Ishikawa (cell line): ENCODE results near the gene AK4.

Source experiments
- CEBPB ChIP-seq: IDR thresholded peaks from 2 replicates; pipeline ENCODE4 v1.6.1; 2012
- CREB1 ChIP-seq: IDR thresholded peaks from 2 replicates; pipeline ENCODE4 v1.6.1; 2012; ENCODE audit warnings: low read depth
- EGR1 ChIP-seq: IDR thresholded peaks from 2 replicates; pipeline ENCODE4 v1.6.1; 2012
- EP300 ChIP-seq: IDR thresholded peaks from 2 replicates; pipeline ENCODE4 v1.6.1; 2012; ENCODE audit warnings: borderline replicate concordance
- FOXM1 ChIP-seq: IDR thresholded peaks from 2 replicates; pipeline ENCODE4 v1.6.1; 2012; ENCODE audit warnings: low read depth, borderline replicate concordance
- NFIC ChIP-seq: IDR thresholded peaks from 2 replicates; pipeline ENCODE4 v1.6.1; 2012
- RAD21 ChIP-seq: IDR thresholded peaks from 2 replicates; pipeline ENCODE4 v1.6.1; 2012; ENCODE audit warnings: low read depth
- TAF1 ChIP-seq: IDR thresholded peaks from 2 replicates; pipeline ENCODE4 v1.6.1; 2012; ENCODE audit warnings: low read depth, mild to moderate bottlenecking
- TCF12 ChIP-seq: IDR thresholded peaks from 2 replicates; pipeline ENCODE4 v1.6.1; 2012; ENCODE audit warnings: low read depth
- TEAD4 ChIP-seq: IDR thresholded peaks from 2 replicates; pipeline ENCODE4 v1.6.1; 2012
- YY1 ChIP-seq: IDR thresholded peaks from 2 replicates; pipeline ENCODE4 v1.6.1; 2012; ENCODE audit warnings: low read depth
- ZBTB7A ChIP-seq: IDR thresholded peaks from 2 replicates; pipeline ENCODE4 v1.6.1; 2012; ENCODE audit warnings: low read depth
- TF ChIP-seq, protein P1 (sequence below): IDR thresholded peaks from 2 replicates; pipeline ENCODE4 v1.6.1; 2012; ENCODE audit warnings: low read depth, mild to moderate bottlenecking
- TF ChIP-seq, protein P2 (sequence below): IDR thresholded peaks from 2 replicates; pipeline ENCODE4 v1.6.1; 2012
- TF ChIP-seq, protein P3 (sequence below): IDR thresholded peaks from 2 replicates; pipeline ENCODE4 v1.6.1; 2012

AK4 gene

DNA sequence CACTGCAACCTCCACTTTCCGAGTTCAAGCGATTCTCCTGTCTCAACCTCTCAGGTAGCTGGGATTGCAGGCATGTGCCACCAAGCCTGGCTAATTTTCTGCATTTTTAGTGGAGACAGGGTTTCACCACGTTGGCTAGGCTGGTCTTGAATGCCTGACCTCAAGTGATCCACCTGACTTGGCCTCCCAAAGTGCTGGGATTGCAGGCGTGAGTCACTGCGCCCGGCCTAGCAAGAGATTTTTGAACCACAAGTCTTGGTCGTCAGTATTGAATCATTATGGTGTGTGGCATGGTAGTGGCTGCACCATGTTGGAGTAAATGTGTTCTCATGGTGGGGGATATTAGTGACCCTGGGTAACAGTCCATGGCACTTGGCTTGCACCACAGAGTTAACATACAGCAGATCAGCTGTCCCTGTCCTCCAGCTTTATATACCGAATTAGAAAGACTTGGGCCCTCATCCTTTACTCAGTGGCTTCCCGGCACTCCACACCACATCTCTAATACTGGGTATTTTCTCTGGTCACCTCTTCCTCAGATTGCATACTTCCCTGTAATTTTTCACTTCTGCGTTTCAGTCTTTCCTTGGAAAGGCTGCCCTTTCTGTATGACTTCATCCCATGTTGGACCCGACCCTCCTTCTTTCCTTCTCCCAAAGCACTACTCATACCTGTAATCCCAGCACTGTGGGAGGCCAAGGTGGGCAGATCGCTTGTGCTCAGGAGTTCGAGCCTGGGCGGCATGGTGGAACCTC lies 25.1 kb downstream of the AK4 start:
- TF ChIP-seq, protein P1, sequence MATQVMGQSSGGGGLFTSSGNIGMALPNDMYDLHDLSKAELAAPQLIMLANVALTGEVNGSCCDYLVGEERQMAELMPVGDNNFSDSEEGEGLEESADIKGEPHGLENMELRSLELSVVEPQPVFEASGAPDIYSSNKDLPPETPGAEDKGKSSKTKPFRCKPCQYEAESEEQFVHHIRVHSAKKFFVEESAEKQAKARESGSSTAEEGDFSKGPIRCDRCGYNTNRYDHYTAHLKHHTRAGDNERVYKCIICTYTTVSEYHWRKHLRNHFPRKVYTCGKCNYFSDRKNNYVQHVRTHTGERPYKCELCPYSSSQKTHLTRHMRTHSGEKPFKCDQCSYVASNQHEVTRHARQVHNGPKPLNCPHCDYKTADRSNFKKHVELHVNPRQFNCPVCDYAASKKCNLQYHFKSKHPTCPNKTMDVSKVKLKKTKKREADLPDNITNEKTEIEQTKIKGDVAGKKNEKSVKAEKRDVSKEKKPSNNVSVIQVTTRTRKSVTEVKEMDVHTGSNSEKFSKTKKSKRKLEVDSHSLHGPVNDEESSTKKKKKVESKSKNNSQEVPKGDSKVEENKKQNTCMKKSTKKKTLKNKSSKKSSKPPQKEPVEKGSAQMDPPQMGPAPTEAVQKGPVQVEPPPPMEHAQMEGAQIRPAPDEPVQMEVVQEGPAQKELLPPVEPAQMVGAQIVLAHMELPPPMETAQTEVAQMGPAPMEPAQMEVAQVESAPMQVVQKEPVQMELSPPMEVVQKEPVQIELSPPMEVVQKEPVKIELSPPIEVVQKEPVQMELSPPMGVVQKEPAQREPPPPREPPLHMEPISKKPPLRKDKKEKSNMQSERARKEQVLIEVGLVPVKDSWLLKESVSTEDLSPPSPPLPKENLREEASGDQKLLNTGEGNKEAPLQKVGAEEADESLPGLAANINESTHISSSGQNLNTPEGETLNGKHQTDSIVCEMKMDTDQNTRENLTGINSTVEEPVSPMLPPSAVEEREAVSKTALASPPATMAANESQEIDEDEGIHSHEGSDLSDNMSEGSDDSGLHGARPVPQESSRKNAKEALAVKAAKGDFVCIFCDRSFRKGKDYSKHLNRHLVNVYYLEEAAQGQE: no peak
- TF ChIP-seq YY1 (no peak), EP300 (no peak), RAD21 (no peak), ZBTB7A (no peak), TAF1 (no peak), CEBPB (no peak), TEAD4 (no peak), TCF12 (no peak), CREB1 (no peak)

- TF ChIP-seq EP300 (no peak), TEAD4 (no peak)
These were observed 26.6 kb downstream of the AK4 start for GRCh38 chr1:65174585-65174984.

DNA sequence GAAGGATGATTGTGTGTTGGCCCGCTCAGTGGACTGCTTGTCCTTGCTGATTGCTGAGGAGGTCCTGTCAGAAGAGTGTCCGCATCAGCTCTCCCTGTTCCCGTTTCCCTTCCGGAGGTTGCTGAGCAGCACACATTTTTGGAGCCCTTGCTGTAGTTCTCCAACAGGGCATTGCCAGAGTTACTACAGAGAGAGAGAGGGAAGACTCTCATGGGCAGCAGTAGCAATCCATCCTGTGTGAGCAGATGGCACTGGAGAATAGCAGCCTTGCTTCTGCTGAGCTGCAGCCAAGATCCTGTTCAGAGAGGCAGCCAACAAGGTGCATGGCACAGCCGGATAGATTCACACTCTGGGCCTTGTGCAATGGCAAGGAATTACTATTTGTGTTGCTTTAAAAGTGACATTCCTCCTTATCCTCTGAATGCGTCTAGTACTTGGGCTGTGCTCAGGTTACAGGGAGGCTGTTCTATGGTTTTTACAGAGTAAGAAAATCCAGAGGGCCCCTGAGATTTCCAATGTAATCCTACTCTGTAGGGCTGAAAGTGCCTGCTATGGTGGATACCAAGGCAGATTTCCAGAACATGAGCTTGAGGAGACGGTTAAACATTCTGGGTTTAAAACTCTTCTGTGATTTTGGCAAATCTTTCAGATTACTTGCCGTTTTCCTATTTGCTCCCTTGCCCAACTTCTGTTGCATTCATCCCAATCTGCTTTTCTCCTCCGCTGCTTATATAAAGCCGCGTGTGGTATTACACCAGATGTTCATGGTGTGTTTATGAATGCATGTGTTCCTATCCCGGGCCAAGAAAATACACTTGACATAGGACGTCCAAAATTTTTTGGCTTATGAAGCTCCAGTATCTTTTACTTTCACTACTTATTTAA lies 27.4 kb downstream of the AK4 start:
- TF ChIP-seq NFIC (no peak), TAF1 (no peak), RAD21 (no peak), TCF12 (no peak)

DNA sequence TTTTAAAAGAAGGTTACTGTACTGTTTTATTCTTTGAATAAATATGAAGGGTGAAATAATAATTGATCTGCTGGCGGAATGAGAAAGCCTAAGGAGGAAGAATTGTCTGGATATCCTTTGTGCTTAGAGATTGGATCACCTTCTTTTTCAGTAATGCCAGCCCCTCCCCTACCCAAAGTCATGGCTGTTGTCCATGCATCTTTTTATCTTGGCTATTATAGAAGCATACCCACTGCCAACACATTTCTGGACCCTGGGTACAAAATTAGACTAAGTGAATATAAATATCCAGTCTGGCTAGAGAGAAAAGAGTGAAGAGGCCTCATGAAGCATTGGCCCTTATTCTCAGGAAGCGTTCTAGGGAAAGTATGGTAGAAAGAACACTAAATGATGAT lies 28.1 kb downstream of the AK4 start:
- TF ChIP-seq NFIC (no peak), FOXM1 (no peak), YY1 (no peak), RAD21 (no peak), ZBTB7A (no peak), EP300 (no peak), CREB1 (no peak), TEAD4 (no peak), TCF12 (no peak), CEBPB (no peak), TAF1 (no peak), EGR1 (no peak)
- TF ChIP-seq, protein P2, sequence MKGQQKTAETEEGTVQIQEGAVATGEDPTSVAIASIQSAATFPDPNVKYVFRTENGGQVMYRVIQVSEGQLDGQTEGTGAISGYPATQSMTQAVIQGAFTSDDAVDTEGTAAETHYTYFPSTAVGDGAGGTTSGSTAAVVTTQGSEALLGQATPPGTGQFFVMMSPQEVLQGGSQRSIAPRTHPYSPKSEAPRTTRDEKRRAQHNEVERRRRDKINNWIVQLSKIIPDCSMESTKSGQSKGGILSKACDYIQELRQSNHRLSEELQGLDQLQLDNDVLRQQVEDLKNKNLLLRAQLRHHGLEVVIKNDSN: no peak
- TF ChIP-seq, protein P1: no peak
- TF ChIP-seq, protein P3, sequence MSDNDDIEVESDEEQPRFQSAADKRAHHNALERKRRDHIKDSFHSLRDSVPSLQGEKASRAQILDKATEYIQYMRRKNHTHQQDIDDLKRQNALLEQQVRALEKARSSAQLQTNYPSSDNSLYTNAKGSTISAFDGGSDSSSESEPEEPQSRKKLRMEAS: no peak

DNA sequence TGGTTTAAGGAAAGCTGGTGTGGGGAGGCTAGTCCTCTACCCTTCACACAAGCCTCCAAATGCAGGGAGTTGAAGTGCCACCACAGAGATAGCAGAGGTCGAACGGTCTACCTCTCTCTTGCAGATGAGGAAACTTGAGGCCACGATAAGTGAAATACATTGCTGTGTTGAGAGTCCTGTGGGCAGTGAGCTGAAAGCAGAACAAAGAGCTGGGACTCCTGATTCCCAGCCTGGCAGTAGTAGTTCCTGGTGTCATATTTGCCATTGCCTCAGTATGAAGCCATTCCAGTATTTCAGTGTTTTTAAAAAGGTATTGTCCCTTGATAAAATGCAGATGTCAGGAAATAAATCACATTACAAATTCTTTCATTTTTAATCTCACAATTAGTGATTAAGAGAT lies 28.6 kb downstream of the AK4 start:
- no peak for TF ChIP-seq NFIC
- TF ChIP-seq, protein P3: no peak
- TF ChIP-seq ZBTB7A: no peak
- no peak for TF ChIP-seq CEBPB
- TF ChIP-seq RAD21: no peak
- TF ChIP-seq TCF12: no peak
- TF ChIP-seq EP300: no peak
- TF ChIP-seq TEAD4: no peak
- TF ChIP-seq CREB1: no peak
- TF ChIP-seq, protein P2: no peak
- TF ChIP-seq, protein P1: no peak
- no peak for TF ChIP-seq EGR1
- no peak for TF ChIP-seq TAF1
- TF ChIP-seq FOXM1: no peak
- no peak for TF ChIP-seq YY1
